SU-DHL-6 (cell line): Measurements from ENCODE around the gene CPB1.

Experiments
- H2AFZ ChIP-seq: fragments of 200-600 bp; sonication (generic); 2 replicates; pipeline ENCODE4 v1.6.1; 2014; ENCODE audit warnings: low read depth, mild to moderate bottlenecking, moderate library complexity, mixed read lengths, antibody characterized with exemption, low read length; ENCODE audit not compliant: severe bottlenecking
- H3F3A ChIP-seq: fragments of 200-600 bp; shearing (Covaris generic); 2 replicates; pipeline ENCODE4 v1.6.0; 2016; ENCODE audit warnings: antibody characterized with exemption, mild to moderate bottlenecking; ENCODE audit not compliant: insufficient read depth
- H3K27ac ChIP-seq: fragments of 200-600 bp; sonication (generic); 2 replicates; pipeline ENCODE4 v1.5.1; 2016; ENCODE audit warnings: low read depth, mild to moderate bottlenecking, low read length, moderate library complexity, mixed read lengths
- H3K27me3 ChIP-seq: fragments of 200-600 bp; sonication (generic), shearing (Covaris generic); 2 replicates; pipeline ENCODE4 v1.6.0; 2014; ENCODE audit warnings: mild to moderate bottlenecking, low read length
- H3K36me3 ChIP-seq: fragments of 200-600 bp; sonication (generic); 2 replicates; pipeline ENCODE4 v1.6.1; 2014; ENCODE audit warnings: mild to moderate bottlenecking, low read length, mixed read lengths
- H3K4me2 ChIP-seq: fragments of 300-600, 200-600 bp; shearing (Covaris generic), sonication (generic); 2 replicates; pipeline ENCODE4 v1.6.0; 2014; ENCODE audit warnings: low read length, low read depth, mild to moderate bottlenecking; ENCODE audit not compliant: poor library complexity, severe bottlenecking
- H3K4me3 ChIP-seq: fragments of 200-600 bp; sonication (generic); 2 replicates; pipeline ENCODE4 v1.5.1; 2014; ENCODE audit warnings: antibody characterized with exemption, low read length, mild to moderate bottlenecking, mixed read lengths; ENCODE audit not compliant: insufficient read depth, poor library complexity, severe bottlenecking
- H3K79me2 ChIP-seq: fragments of 200-600 bp; sonication (generic); 2 replicates; pipeline ENCODE4 v1.6.1; 2014; ENCODE audit warnings: mild to moderate bottlenecking, low read length, moderate library complexity; ENCODE audit not compliant: insufficient read depth
- H3K9ac ChIP-seq: fragments of 200-600 bp; sonication (generic); 2 replicates; pipeline ENCODE4 v1.7.0; 2014; ENCODE audit warnings: mild to moderate bottlenecking, low read length
- H3K9me2 ChIP-seq: fragments of 200-600 bp; sonication (generic); replicated peaks from 2 replicates; pipeline ENCODE4 v1.6.1; 2014; ENCODE audit warnings: low read length; ENCODE audit not compliant: insufficient read depth
- H3K9me3 ChIP-seq: fragments of 200-600 bp; sonication (generic); 2 replicates; pipeline ENCODE4 v1.6.1; 2014; ENCODE audit warnings: low read length, mixed read lengths; ENCODE audit not compliant: insufficient read depth
- H4K20me1 ChIP-seq: fragments of 200-600 bp; sonication (generic); 2 replicates; pipeline ENCODE4 v1.6.1; 2014; ENCODE audit warnings: low read depth, mild to moderate bottlenecking, antibody characterized with exemption, low read length, moderate library complexity, mixed read lengths
- CTCF ChIP-seq: fragments of 200-600 bp; sonication (generic); IDR thresholded peaks from one replicate; pipeline ENCODE4 v1.5.1; 2017; ENCODE audit warnings: antibody characterized with exemption, mild to moderate bottlenecking, low read length, moderate library complexity; ENCODE audit not compliant: insufficient read depth, poor library complexity, severe bottlenecking
- EZH2phosphoT487 ChIP-seq: fragments of 200-600 bp; sonication (generic), shearing (Covaris generic); conservative IDR thresholded peaks from 2 replicates; pipeline ENCODE4 v1.6.1; 2018; ENCODE audit warnings: mild to moderate bottlenecking, antibody characterized with exemption, low read length, moderate library complexity, mixed read lengths

CPB1 gene

GRCh38 chr3:148789146-148789545, 38.5 kb upstream of the CPB1 start:
- no peak overlapping the region for H3K27ac ChIP-seq
- TF ChIP-seq EZH2phosphoT487 = no peak
- TF ChIP-seq CTCF = no peak
- H3K9ac ChIP-seq = no peak overlapping the region
- H3K27me3 ChIP-seq = no peaks in the 10 kb centered on the region
- H3K4me3 ChIP-seq = no peak overlapping the region
- no peaks in the 10 kb centered on the region for H3K9me2 ChIP-seq
- H3K79me2 ChIP-seq = no peaks in the 10 kb centered on the region
- H4K20me1 ChIP-seq = no peaks in the 10 kb centered on the region
- no peaks in the 10 kb centered on the region for H3K9me3 ChIP-seq
- H3K36me3 ChIP-seq = no peaks in the 10 kb centered on the region
- H2AFZ ChIP-seq = no peak overlapping the region
- no peak overlapping the region for H3K4me2 ChIP-seq
- no peaks in the 10 kb centered on the region for H3F3A ChIP-seq

- no peak overlapping the region for H2AFZ ChIP-seq
- H3K79me2 ChIP-seq = no peaks in the 10 kb centered on the region
- no peaks in the 10 kb centered on the region for H3K27me3 ChIP-seq
- H3K9me2 ChIP-seq = no peaks in the 10 kb centered on the region
- no peaks in the 10 kb centered on the region for H4K20me1 ChIP-seq
- no peak overlapping the region for H3K27ac ChIP-seq
- no peak overlapping the region for H3K9ac ChIP-seq
- no peaks in the 10 kb centered on the region for H3K9me3 ChIP-seq
- no peak overlapping the region for H3K4me2 ChIP-seq
- H3F3A ChIP-seq = no peaks in the 10 kb centered on the region
- no peak overlapping the region for H3K4me3 ChIP-seq
- H3K36me3 ChIP-seq = no peaks in the 10 kb centered on the region
- no peak for TF ChIP-seq EZH2phosphoT487
- TF ChIP-seq CTCF = no peak
These were observed 37.7 kb upstream of the CPB1 start for GRCh38 chr3:148789906-148790305.

GRCh38 chr3:148790370-148790769, 37.2 kb upstream of the CPB1 start:
- no peak overlapping the region for H3K9ac ChIP-seq
- no peaks in the 10 kb centered on the region for H4K20me1 ChIP-seq
- no peaks in the 10 kb centered on the region for H3K36me3 ChIP-seq
- H3K9me2 ChIP-seq = no peaks in the 10 kb centered on the region
- TF ChIP-seq CTCF = no peak
- H3K27ac ChIP-seq = no peak overlapping the region
- H3K9me3 ChIP-seq = no peaks in the 10 kb centered on the region
- no peaks in the 10 kb centered on the region for H3K27me3 ChIP-seq
- H3F3A ChIP-seq = no peaks in the 10 kb centered on the region
- no peaks in the 10 kb centered on the region for H3K79me2 ChIP-seq
- H3K4me3 ChIP-seq = no peak overlapping the region
- no peak overlapping the region for H2AFZ ChIP-seq
- H3K4me2 ChIP-seq = no peak overlapping the region
